GM19395 (cell line): Measurements from ENCODE around the gene RBMXL3.

ENCODE experiments used
- ATAC-seq: cut with Tn5 transposase; IDR thresholded peaks from one replicate; pipeline ENCODE4 v1.9.1; 2021; ENCODE audit warnings: mild to moderate bottlenecking, moderate library complexity; ENCODE audit not compliant: unreplicated experiment

The RBMXL3 gene

GRCh38 chrX:115233497-115234455 lies 44.6 kb downstream of the RBMXL3 start, which contains the start of gene LRCH2:
Gene LRCH2, minus strand, starts transcription at chrX:115234096. Its CDS starts 55 bp downstream, at chrX:115234041.
- no peak for ATAC-seq

GRCh38 chrX:115234461-115234860 lies 45.3 kb downstream of the RBMXL3 start:
- ATAC-seq, result no peak

- ATAC-seq, result no peak
Measured at GRCh38 chrX:115236560-115236959, 47.4 kb downstream of the RBMXL3 start.

- ATAC-seq, result no peak
Measured at GRCh38 chrX:115237056-115237455, 47.8 kb downstream of the RBMXL3 start.
